Neural progenitor cell (in vitro differentiated cells): ENCODE data around the gene MAGI1. TPM values are rescaled to one million over a fixed set of nuclear protein-coding genes. Genes with fewer than 3 reads are reported as not detected.
"Not testable (repeated sequence)": the region's sequence is repeated elsewhere in the genome, so short reads cannot be mapped to it uniquely, and the experiment has no call there.

Experiments
- DNase-seq: peaks from one replicate; pipeline ENCODE4 v3.0.0-alpha.2; 2016; ENCODE audit warnings: low spot score
- H2AFZ ChIP-seq: fragments of 200-600 bp; sonication (generic); replicated peaks from 2 replicates; pipeline ENCODE4 v1.6.1; 2016; ENCODE audit warnings: antibody characterized with exemption
- H3F3A ChIP-seq: fragments of 200-600 bp; sonication (generic); 2 replicates; pipeline ENCODE4 v1.6.1; 2016; ENCODE audit warnings: antibody characterized with exemption, low read depth
- H3K27ac ChIP-seq: fragments of 200-600 bp; sonication (generic); 2 replicates; pipeline ENCODE4 v1.5.1; 2016; ENCODE audit warnings: mild to moderate bottlenecking
- H3K27me3 ChIP-seq: fragments of 200-600 bp; sonication (generic); 2 replicates; pipeline ENCODE4 v1.6.1; 2016; ENCODE audit warnings: mild to moderate bottlenecking, moderate library complexity
- H3K36me3 ChIP-seq: fragments of 200-600 bp; sonication (generic); 2 replicates; pipeline ENCODE4 v1.5.1; 2016
- H3K4me1 ChIP-seq: fragments of 200-600 bp; sonication (generic); 2 replicates; pipeline ENCODE4 v1.6.1; 2016; ENCODE audit warnings: mixed run types
- H3K4me2 ChIP-seq: fragments of 200-600 bp; sonication (generic); 2 replicates; pipeline ENCODE4 v1.6.1; 2016
- H3K4me3 ChIP-seq: fragments of 200-600 bp; sonication (generic); 2 replicates; pipeline ENCODE4 v1.5.1; 2016
- H3K79me2 ChIP-seq: fragments of 200-600 bp; sonication (generic); 2 replicates; pipeline ENCODE4 v1.6.1; 2016; ENCODE audit warnings: low read depth
- H3K9ac ChIP-seq: fragments of 200-600 bp; sonication (generic); 2 replicates; pipeline ENCODE4 v1.6.1; 2016
- H3K9me3 ChIP-seq: fragments of 200-600 bp; sonication (generic); 2 replicates; pipeline ENCODE4 v1.5.1; 2016; ENCODE audit warnings: low read depth
- H4K20me1 ChIP-seq: fragments of 200-600 bp; sonication (generic); 2 replicates; pipeline ENCODE4 v1.6.1; 2016; ENCODE audit warnings: low read depth
- H3K27ac Mint-ChIP-seq: 3 replicates; pipeline ENCODE4 v1.8.0; 2021; ENCODE audit warnings: mixed read lengths
- H3K27me3 Mint-ChIP-seq: 2 replicates; pipeline ENCODE4 v1.8.0; 2022; ENCODE audit warnings: low read depth, mild to moderate bottlenecking, inconsistent platforms, moderate library complexity, mixed read lengths; ENCODE audit not compliant: insufficient read depth
- H3K36me3 Mint-ChIP-seq: 3 replicates; pipeline ENCODE4 v1.8.0; 2021; ENCODE audit warnings: mixed read lengths
- H3K4me1 Mint-ChIP-seq: 3 replicates; pipeline ENCODE4 v1.8.0; 2021; ENCODE audit warnings: mixed read lengths
- H3K4me3 Mint-ChIP-seq: 3 replicates; pipeline ENCODE4 v1.8.0; 2021; ENCODE audit warnings: mild to moderate bottlenecking, moderate library complexity, mixed read lengths
- H3K9me3 Mint-ChIP-seq: 3 replicates; pipeline ENCODE4 v1.8.0; 2020; ENCODE audit warnings: mixed read lengths
- EZH2 ChIP-seq: fragments of 200-600 bp; sonication (generic); IDR thresholded peaks from 2 replicates; pipeline ENCODE4 v1.6.1; 2017; ENCODE audit warnings: antibody characterized with exemption, mild to moderate bottlenecking, moderate library complexity
- EZH2phosphoT487 ChIP-seq: fragments of 200-600 bp; sonication (generic); IDR thresholded peaks from 2 replicates; pipeline ENCODE4 v1.6.1; 2017; ENCODE audit warnings: antibody characterized with exemption
- total RNA-seq: library from RNA; depleted of rRNA; stranded (reverse); fragments of >200 nt; gene quantifications from 2 replicates; pipeline ENCODE4 v1.2.3, GENCODE V29; 2015; ENCODE audit warnings: low replicate concordance
- TF ChIP-seq, protein P1 (sequence below): fragments of 200-600 bp; sonication (generic); IDR thresholded peaks from 2 replicates; pipeline ENCODE4 v1.5.1; 2017; ENCODE audit warnings: antibody characterized with exemption, mild to moderate bottlenecking

Gene MAGI1
- total RNA-seq, 1 donor from 2014 or later, result 40.6 TPM

DNA sequence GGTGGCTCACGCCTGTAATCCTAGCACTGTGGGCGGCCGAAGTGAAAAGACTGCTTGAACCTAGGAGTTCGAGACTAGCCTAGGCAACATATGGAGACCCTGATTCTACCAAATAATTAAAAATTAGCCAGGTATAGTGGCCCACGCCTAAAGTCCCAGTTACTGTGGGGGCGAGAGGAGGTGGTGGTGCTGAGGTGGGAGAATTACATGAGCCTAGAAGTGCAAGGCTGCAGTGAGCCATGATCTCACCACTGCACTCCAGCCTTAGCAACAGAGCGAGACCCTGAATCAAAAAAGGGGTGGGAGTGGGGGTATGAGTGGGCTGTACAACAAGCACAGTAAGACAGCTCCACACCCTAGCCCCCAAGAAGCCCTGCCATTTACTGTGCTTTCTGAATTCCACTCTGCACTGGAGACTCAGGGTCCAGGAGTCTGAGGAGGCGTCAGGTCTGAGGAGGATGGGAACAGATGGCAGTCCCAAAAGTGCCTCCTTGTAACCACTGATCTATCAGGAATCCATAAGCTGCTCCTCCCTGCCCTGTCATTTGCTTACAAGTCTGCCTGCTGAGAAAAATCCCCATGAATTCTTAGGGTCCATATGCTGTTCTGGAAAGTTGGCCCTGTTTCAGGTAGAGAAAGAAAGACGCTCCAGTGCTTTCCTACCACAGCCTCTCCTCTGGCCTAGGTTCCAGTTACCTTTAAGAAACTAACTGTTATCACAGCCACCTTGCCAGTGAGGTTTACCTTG is 171.1 kb downstream of the MAGI1 start:
- peaks cover 13% of the 10 kb centered on the region for H3K4me1 ChIP-seq
- no peak overlapping the region for H2AFZ ChIP-seq
- no peaks in the 10 kb centered on the region for H3K9me3 ChIP-seq
- peaks cover 15% of the 10 kb centered on the region for H4K20me1 ChIP-seq
- TF ChIP-seq EZH2phosphoT487 (no peak), EZH2 (no peak)
- TF ChIP-seq, protein P1, sequence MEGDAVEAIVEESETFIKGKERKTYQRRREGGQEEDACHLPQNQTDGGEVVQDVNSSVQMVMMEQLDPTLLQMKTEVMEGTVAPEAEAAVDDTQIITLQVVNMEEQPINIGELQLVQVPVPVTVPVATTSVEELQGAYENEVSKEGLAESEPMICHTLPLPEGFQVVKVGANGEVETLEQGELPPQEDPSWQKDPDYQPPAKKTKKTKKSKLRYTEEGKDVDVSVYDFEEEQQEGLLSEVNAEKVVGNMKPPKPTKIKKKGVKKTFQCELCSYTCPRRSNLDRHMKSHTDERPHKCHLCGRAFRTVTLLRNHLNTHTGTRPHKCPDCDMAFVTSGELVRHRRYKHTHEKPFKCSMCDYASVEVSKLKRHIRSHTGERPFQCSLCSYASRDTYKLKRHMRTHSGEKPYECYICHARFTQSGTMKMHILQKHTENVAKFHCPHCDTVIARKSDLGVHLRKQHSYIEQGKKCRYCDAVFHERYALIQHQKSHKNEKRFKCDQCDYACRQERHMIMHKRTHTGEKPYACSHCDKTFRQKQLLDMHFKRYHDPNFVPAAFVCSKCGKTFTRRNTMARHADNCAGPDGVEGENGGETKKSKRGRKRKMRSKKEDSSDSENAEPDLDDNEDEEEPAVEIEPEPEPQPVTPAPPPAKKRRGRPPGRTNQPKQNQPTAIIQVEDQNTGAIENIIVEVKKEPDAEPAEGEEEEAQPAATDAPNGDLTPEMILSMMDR, result no peak
- Mint-ChIP-seq H3K4me1 (peaks cover 9% of the 10 kb centered on the region), H3K27ac (no peak overlapping the region), H3K27me3 (peaks cover 2% of the 10 kb centered on the region), H3K4me3 (no peak overlapping the region), H3K36me3 (peaks cover 2% of the 10 kb centered on the region), H3K9me3 (peaks cover 2% of the 10 kb centered on the region)
- H3K79me2 ChIP-seq, result peaks cover 15% of the 10 kb centered on the region
- H3K9ac ChIP-seq, result no peak overlapping the region
- no peaks in the 10 kb centered on the region for H3K27me3 ChIP-seq
- no peak for DNase-seq
- no peak overlapping the region for H3K4me3 ChIP-seq
- H3K27ac ChIP-seq, result no peak overlapping the region
- H3K36me3 ChIP-seq, result no peaks in the 10 kb centered on the region
- peaks cover 9% of the 10 kb centered on the region for H3F3A ChIP-seq
- no peak overlapping the region for H3K4me2 ChIP-seq

DNA sequence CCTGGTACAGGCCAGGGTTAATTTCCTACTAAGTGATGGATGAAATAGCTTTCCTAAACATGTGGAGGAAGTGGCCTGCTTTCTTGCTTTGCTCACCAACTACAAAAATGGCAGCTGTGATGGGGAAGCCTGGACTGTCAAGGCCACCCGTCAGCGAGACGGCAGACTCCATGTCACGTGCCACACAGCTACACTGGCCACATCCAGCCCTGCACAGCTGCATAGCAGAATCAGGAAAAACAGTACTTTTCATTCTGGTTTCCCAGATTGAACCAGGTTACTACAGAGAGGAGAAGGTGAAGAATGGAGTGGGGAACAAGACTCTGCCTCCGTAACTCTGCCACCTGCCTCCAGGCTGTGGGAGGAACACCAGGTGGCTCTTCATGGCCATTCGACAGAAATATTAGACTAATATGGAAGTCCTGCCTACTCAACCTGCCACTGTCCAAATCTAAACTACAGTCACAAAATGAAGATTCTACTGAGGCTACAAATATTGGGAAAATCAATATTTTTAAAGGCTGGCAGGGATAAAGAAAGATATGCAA is 174.3 kb downstream of the MAGI1 start:
- TF ChIP-seq EZH2phosphoT487, result no peak
- TF ChIP-seq, protein P1, result no peak
- no peak for TF ChIP-seq EZH2
- Histone ChIP-seq H3K27ac (no peak overlapping the region), H2AFZ (no peak overlapping the region), H3K4me3 (no peak overlapping the region), H3K9ac (no peak overlapping the region), H3F3A (no peaks in the 10 kb centered on the region), H4K20me1 (no peaks in the 10 kb centered on the region), H3K9me3 (no peaks in the 10 kb centered on the region), H3K27me3 (no peaks in the 10 kb centered on the region), H3K4me1 (no peaks in the 10 kb centered on the region), H3K4me2 (no peak overlapping the region), H3K79me2 (peaks cover 14% of the 10 kb centered on the region), H3K36me3 (no peaks in the 10 kb centered on the region)
- H3K27ac Mint-ChIP-seq, result no peak overlapping the region
- H3K4me1 Mint-ChIP-seq, result peaks cover 7% of the 10 kb centered on the region
- H3K9me3 Mint-ChIP-seq, result peaks cover 4% of the 10 kb centered on the region
- peaks cover 4% of the 10 kb centered on the region for H3K36me3 Mint-ChIP-seq
- no peak for DNase-seq
- H3K27me3 Mint-ChIP-seq, result peaks cover 2% of the 10 kb centered on the region
- no peak overlapping the region for H3K4me3 Mint-ChIP-seq

DNA sequence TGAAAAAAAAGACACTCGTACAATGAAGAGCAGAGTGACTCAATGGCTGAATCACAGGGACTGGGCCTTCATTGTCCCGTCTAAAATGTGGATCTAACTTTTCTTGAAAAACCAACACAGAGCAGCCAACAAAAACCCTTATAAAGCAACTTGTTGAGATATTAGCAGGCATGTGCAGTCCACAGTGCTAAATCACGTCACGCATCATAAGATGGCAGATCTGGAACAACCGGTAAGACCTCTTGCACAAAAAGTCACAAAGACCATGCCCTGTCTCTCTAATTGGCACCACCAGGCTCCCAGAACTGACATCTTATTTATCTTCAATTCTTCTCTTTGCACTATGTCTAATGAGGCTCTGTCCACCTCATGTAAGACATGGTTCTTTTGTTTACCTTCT is 177.0 kb downstream of the MAGI1 start:
- no peak for TF ChIP-seq EZH2
- no peak for TF ChIP-seq EZH2phosphoT487
- TF ChIP-seq, protein P1, result no peak
- no peaks in the 10 kb centered on the region for H3K36me3 ChIP-seq
- H3K27ac ChIP-seq, result no peak overlapping the region
- no peaks in the 10 kb centered on the region for H3F3A ChIP-seq
- no peaks in the 10 kb centered on the region for H3K9me3 ChIP-seq
- Mint-ChIP-seq H3K36me3 (peaks cover 2% of the 10 kb centered on the region), H3K9me3 (peaks cover 6% of the 10 kb centered on the region), H3K4me3 (no peak overlapping the region), H3K27ac (no peak overlapping the region), H3K27me3 (peaks cover 2% of the 10 kb centered on the region), H3K4me1 (peaks cover 12% of the 10 kb centered on the region)
- H3K9ac ChIP-seq, result no peak overlapping the region
- H2AFZ ChIP-seq, result no peak overlapping the region
- no peak overlapping the region for H3K4me2 ChIP-seq
- no peaks in the 10 kb centered on the region for H3K4me1 ChIP-seq
- no peaks in the 10 kb centered on the region for H4K20me1 ChIP-seq
- no peak for DNase-seq
- peaks cover 5% of the 10 kb centered on the region for H3K79me2 ChIP-seq
- H3K4me3 ChIP-seq, result no peak overlapping the region
- H3K27me3 ChIP-seq, result no peaks in the 10 kb centered on the region

DNA sequence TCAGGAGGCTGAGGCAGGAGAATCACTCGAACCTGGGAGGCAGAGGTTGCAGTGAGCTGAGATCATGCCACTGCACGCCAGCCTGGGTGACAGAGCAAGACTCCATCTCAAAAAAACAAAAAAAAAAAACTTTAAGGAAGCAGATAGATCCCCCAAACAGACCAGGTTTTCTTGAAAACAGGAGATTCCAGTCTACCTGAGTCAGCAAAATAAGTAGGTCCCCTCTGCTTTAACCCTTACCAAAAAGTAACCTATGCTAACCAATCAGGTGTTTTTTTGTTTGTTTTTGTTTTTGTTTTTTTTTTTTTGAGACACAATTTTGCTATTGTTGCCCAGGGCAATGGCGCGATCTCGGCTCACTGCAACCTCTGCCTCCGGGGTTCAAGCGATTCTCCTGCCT is 179.1 kb downstream of the MAGI1 start:
- not testable (repeated sequence) for H3K9me3 ChIP-seq, H3K4me1 ChIP-seq, DNase-seq, H3K36me3 ChIP-seq, H3K36me3 Mint-ChIP-seq, H3K27ac ChIP-seq, H3K79me2 ChIP-seq, H4K20me1 ChIP-seq, H3K4me3 Mint-ChIP-seq, H3K9ac ChIP-seq, H2AFZ ChIP-seq, H3K27me3 ChIP-seq, H3K27ac Mint-ChIP-seq, H3K27me3 Mint-ChIP-seq, H3K9me3 Mint-ChIP-seq, H3K4me2 ChIP-seq, H3F3A ChIP-seq, H3K4me3 ChIP-seq
- peaks cover 12% of the 10 kb centered on the region for H3K4me1 Mint-ChIP-seq
